LoVo (cell line): ENCODE results near the gene CFHR3.
"Not testable (repeated sequence)": the region's sequence is repeated elsewhere in the genome, so short reads cannot be mapped to it uniquely, and the experiment has no call there.

Source experiments
- DNase-seq: peaks from one replicate; pipeline ENCODE4 v3.0.0-alpha.2; 2016; ENCODE audit warnings: low spot score

Gene CFHR3

GRCh38 chr1:196774603-196775002 lies at the start of gene CFHR3:
CFHR3 (plus strand) TSS chr1:196774840; CDS start chr1:196774887, 47 bp downstream.
- DNase-seq, result no peak

GRCh38 chr1:196732526-196732925 lies 42.1 kb upstream of the CFHR3 start:
- no peak for DNase-seq

GRCh38 chr1:196733091-196733970 lies 41.3 kb upstream of the CFHR3 start:
- no peak for DNase-seq

GRCh38 chr1:196734006-196734405 lies 40.6 kb upstream of the CFHR3 start:
- DNase-seq, result no peak

GRCh38 chr1:196734460-196734859 lies 40.2 kb upstream of the CFHR3 start:
- DNase-seq, result no peak

- no peak for DNase-seq
These were observed 35.9 kb upstream of the CFHR3 start for GRCh38 chr1:196738730-196739129.

- DNase-seq, result peak; percentile 7
These were observed 31.4 kb upstream of the CFHR3 start for GRCh38 chr1:196743244-196743643.

- DNase-seq, result not testable (repeated sequence)
These were observed 9.5 kb upstream of the CFHR3 start for GRCh38 chr1:196765019-196765740.

- DNase-seq, result not testable (repeated sequence)
These were observed 4.8 kb upstream of the CFHR3 start for GRCh38 chr1:196769823-196770222.

GRCh38 chr1:196773713-196774112 lies 927 bp upstream of the CFHR3 start:
- no peak for DNase-seq

GRCh38 chr1:196774175-196774574 lies 465 bp upstream of the CFHR3 start:
- no peak for DNase-seq

- no peak for DNase-seq
These were observed 3.0 kb downstream of the CFHR3 start for GRCh38 chr1:196777603-196778002.

GRCh38 chr1:196779093-196779492 lies 4.5 kb downstream of the CFHR3 start:
- no peak for DNase-seq

- not testable (repeated sequence) for DNase-seq
These were observed 16.6 kb downstream of the CFHR3 start for GRCh38 chr1:196791252-196791651.

- not testable (repeated sequence) for DNase-seq
These were observed 19.5 kb downstream of the CFHR3 start for GRCh38 chr1:196794103-196794502.

- no peak for DNase-seq
These were observed 23.3 kb downstream of the CFHR3 start for GRCh38 chr1:196797891-196798290.

- not testable (repeated sequence) for DNase-seq
These were observed 27.3 kb downstream of the CFHR3 start for GRCh38 chr1:196801920-196802319.

GRCh38 chr1:196808529-196809235 lies 34.0 kb downstream of the CFHR3 start:
- no peak for DNase-seq

- not testable (repeated sequence) for DNase-seq
These were observed 42.8 kb downstream of the CFHR3 start for GRCh38 chr1:196817442-196817841.

- not testable (repeated sequence) for DNase-seq
These were observed 44.9 kb downstream of the CFHR3 start, which contains the start of gene CFHR1 for GRCh38 chr1:196819531-196819930. CFHR1 (plus strand) TSS chr1:196819731; CDS start chr1:196819845, 114 bp downstream.

GRCh38 chr1:196827860-196828259 lies 53.2 kb downstream of the CFHR3 start:
- DNase-seq, result peak; percentile 34
